Epithelial cell of proximal tubule (primary cell): ENCODE data around the gene CCDC110. TPM values are rescaled to one million over a fixed set of nuclear protein-coding genes. Genes with fewer than 3 reads are reported as not detected.
A peak's percentile ranks its signal among the peaks of the same experiment; 100 is the strongest.

Source experiments
- DNase-seq: peaks from one replicate; pipeline ENCODE4 v3.0.0-alpha.2; 2011; ENCODE audit warnings: low read depth
- H3K4me3 ChIP-seq: 2 replicates; pipeline ENCODE4 v1.5.1; 2011; ENCODE audit warnings: low read depth, mild to moderate bottlenecking, low read length
- CTCF ChIP-seq: conservative IDR thresholded peaks from 2 replicates; pipeline ENCODE4 v1.5.1; 2012; ENCODE audit warnings: low read depth, mild to moderate bottlenecking, low read length
- total RNA-seq: library from RNA; depleted of rRNA; stranded (reverse); fragments of >200 nt; gene quantifications from 2 replicates; pipeline ENCODE4 v1.2.3, GENCODE V29; 2015

The CCDC110 gene
- total RNA-seq, 1 donor from 2014 or later: 0.46 TPM

- H3K4me3 ChIP-seq: peak within 1 kb of the TSS; percentile 95
- DNase-seq: peak; percentile 69
- no peak for TF ChIP-seq CTCF
Observed at GRCh38 chr4:185425647-185426352, 45.7 kb downstream of the CCDC110 start, which contains the start of gene UFSP2. Gene UFSP2, minus strand, starts transcription at chr4:185425964. Its CDS starts 96 bp downstream, at chr4:185425868.

GRCh38 chr4:185424905-185425646 lies 46.5 kb downstream of the CCDC110 start:
- no peak for TF ChIP-seq CTCF
- peak overlapping the region; percentile 95 for H3K4me3 ChIP-seq
- DNase-seq: no peak

GRCh38 chr4:185421366-185422124 lies 50.0 kb downstream of the CCDC110 start:
- DNase-seq: no peak
- TF ChIP-seq CTCF: no peak
- H3K4me3 ChIP-seq: no peak overlapping the region

GRCh38 chr4:185416955-185417354 lies 54.6 kb downstream of the CCDC110 start:
- no peak for TF ChIP-seq CTCF
- no peak overlapping the region for H3K4me3 ChIP-seq
- no peak for DNase-seq

- no peak for TF ChIP-seq CTCF
- H3K4me3 ChIP-seq: no peak overlapping the region
- no peak for DNase-seq
Observed at GRCh38 chr4:185412412-185412811, 59.1 kb downstream of the CCDC110 start.

GRCh38 chr4:185411849-185412248 lies 59.7 kb downstream of the CCDC110 start:
- DNase-seq: no peak
- no peak for TF ChIP-seq CTCF
- H3K4me3 ChIP-seq: no peak overlapping the region
